Endothelial cell of umbilical vein (primary cell): ENCODE measurements around the gene C6orf132. TPM values are rescaled to one million over a fixed set of nuclear protein-coding genes. Genes with fewer than 3 reads are reported as not detected.

Experiments
- BruUV-seq: library from RNA; stranded (reverse); fragments of 400-500 nt; replicated peaks from 2 replicates; lab custom pipeline; 2021; lab: Mats Ljungman, UMichigan
- CTCF ChIA-PET: fragments of 300-600, 350-600 bp; sonication (Branson Sonifier 250); formaldehyde crosslinking; loops from one replicate; lab custom pipeline; 2021; ENCODE audit warnings: antibody characterized with exemption, inconsistent platforms; lab: Charles Lee
- POLR2A ChIA-PET: fragments of 300-600, 350-600 bp; sonication (Branson Sonifier 250); formaldehyde crosslinking; loops from one replicate; lab custom pipeline; 2021; ENCODE audit warnings: antibody characterized with exemption, inconsistent platforms; lab: Charles Lee
- DNase-seq: peaks from one replicate; pipeline ENCODE4 v3.0.0-alpha.2; 2011; ENCODE audit warnings: low read depth, low spot score
- FAIRE-seq: peaks from 2 replicates; lab custom pipeline; 2011; peaks lifted over from hg19 to GRCh38; lab: Jason Lieb, UNC
- H2AFZ ChIP-seq: 2 replicates; pipeline ENCODE4 v1.6.0; 2012; ENCODE audit warnings: low read depth, low read length, control low read depth, inconsistent platforms
- H3K27ac ChIP-seq: 2 replicates; pipeline ENCODE4 v1.5.1; 2011; ENCODE audit warnings: low read depth, mild to moderate bottlenecking, control low read depth, low read length, moderate library complexity; ENCODE audit not compliant: insufficient read depth
- H3K27me3 ChIP-seq, 2 experiments: 2 replicates each; pipeline versions ENCODE4 v1.6.0 to v1.6.1; 2011; ENCODE audit warnings: low read length in 2 of 2, mixed read lengths in 1 of 2; ENCODE audit not compliant: control insufficient read depth in 2 of 2, insufficient read depth in 2 of 2
- H3K36me3 ChIP-seq, 2 experiments: 2 replicates in 1 of 2; 3 replicates in 1 of 2; pipeline ENCODE4 v1.5.1; 2011; ENCODE audit warnings: low read length in 2 of 2, mild to moderate bottlenecking in 1 of 2, moderate library complexity in 1 of 2; ENCODE audit not compliant: control insufficient read depth in 2 of 2, insufficient read depth in 2 of 2; ENCODE audit errors: extremely low read depth in 1 of 2
- H3K4me1 ChIP-seq: 3 replicates; pipeline ENCODE4 v1.5.1; 2011; ENCODE audit warnings: mild to moderate bottlenecking, low read length; ENCODE audit not compliant: control insufficient read depth, insufficient read depth; ENCODE audit errors: extremely low read depth
- H3K4me2 ChIP-seq: 2 replicates; pipeline ENCODE4 v1.6.1; 2011; ENCODE audit warnings: low read length, control low read depth, mixed read lengths; ENCODE audit not compliant: insufficient read depth
- H3K4me3 ChIP-seq, 3 experiments: fragments of 200-600 bp in 1 of 3; sonication (generic), shearing (Covaris generic) in 1 of 3; replicated peaks in 1 of 3; 2 replicates each; pipeline ENCODE4 v1.5.1; 2011 to 2016; ENCODE audit warnings: control low read depth in 3 of 3, low read length in 3 of 3, mild to moderate bottlenecking in 2 of 3, inconsistent platforms in 1 of 3, low read depth in 1 of 3, moderate library complexity in 1 of 3; ENCODE audit not compliant: insufficient read depth in 1 of 3
- H3K79me2 ChIP-seq: 2 replicates; pipeline ENCODE4 v1.6.0; 2012; ENCODE audit warnings: low read length, inconsistent platforms; ENCODE audit not compliant: control insufficient read depth, insufficient read depth
- H3K9ac ChIP-seq: replicated peaks from 2 replicates; pipeline ENCODE3; 2011; ENCODE audit warnings: low read length, control low read depth; ENCODE audit not compliant: insufficient read depth; ENCODE audit errors: extremely low read depth
- H3K9me1 ChIP-seq: replicated peaks from 3 replicates; pipeline ENCODE4 v1.6.0; 2011; ENCODE audit warnings: mild to moderate bottlenecking, low read length; ENCODE audit not compliant: control insufficient read depth, insufficient read depth; ENCODE audit errors: extremely low read depth
- H3K9me3 ChIP-seq: replicated peaks from 2 replicates; pipeline ENCODE4 v1.5.1; 2012; ENCODE audit warnings: low read length, inconsistent platforms; ENCODE audit not compliant: control insufficient read depth, insufficient read depth
- H4K20me1 ChIP-seq: replicated peaks from 2 replicates; pipeline ENCODE3; 2011; ENCODE audit warnings: mild to moderate bottlenecking, low read length; ENCODE audit not compliant: control insufficient read depth, insufficient read depth; ENCODE audit errors: extremely low read depth
- EZH2 ChIP-seq: IDR thresholded peaks from 2 replicates; pipeline ENCODE4 v1.6.1; 2012; ENCODE audit warnings: borderline replicate concordance, low read depth, mild to moderate bottlenecking, moderate library complexity, low read length, inconsistent platforms; ENCODE audit not compliant: severe bottlenecking
- FOS ChIP-seq: IDR thresholded peaks from 2 replicates; pipeline ENCODE4 v1.6.1; 2011; ENCODE audit warnings: mild to moderate bottlenecking, low read length, moderate library complexity, borderline replicate concordance; ENCODE audit not compliant: insufficient read depth
- GATA2 ChIP-seq: IDR thresholded peaks from 2 replicates; pipeline ENCODE4 v1.7.0; 2011; ENCODE audit warnings: low read depth, mild to moderate bottlenecking, moderate library complexity, mixed read lengths, low read length; ENCODE audit not compliant: insufficient read length, insufficient read depth
- JUN ChIP-seq: IDR thresholded peaks from 2 replicates; pipeline ENCODE4 v1.6.1; 2011; ENCODE audit warnings: borderline replicate concordance, low read depth; ENCODE audit not compliant: insufficient read length, insufficient read depth
- MYC ChIP-seq: IDR thresholded peaks from one replicate; pipeline ENCODE4 v1.6.1; 2011; ENCODE audit warnings: mild to moderate bottlenecking, low read depth, low read length
- POLR2A ChIP-seq: IDR thresholded peaks from 2 replicates; pipeline ENCODE4 v1.6.1; 2012; ENCODE audit warnings: low read depth, mild to moderate bottlenecking, control low read depth, low read length
- POLR2AphosphoS5 ChIP-seq: IDR thresholded peaks from 2 replicates; pipeline ENCODE4 v1.6.1; 2012; ENCODE audit warnings: low read depth, mild to moderate bottlenecking, control low read depth, low read length, moderate library complexity; ENCODE audit not compliant: insufficient read depth
- dilution Hi-C: fragments of 300-500 bp; cut with MboI; formaldehyde crosslinking; loops from one replicate; pipeline ENCODE4 v1.15.0; 2019; ENCODE audit warnings: low sequenced_read_pairs; ENCODE audit not compliant: extremely low pct_ligation_motif_present
- intact Hi-C: fragments of 100-400 bp; cut with micrococcal nuclease; formaldehyde crosslinking; loops from one replicate; pipeline ENCODE4 v1.10.0; 2022
- polyA plus RNA-seq, 4 experiments: library from polyadenylated mRNA; depleted of rRNA in 3 of 4; stranded (reverse) in 3 of 4; unstranded in 1 of 4; fragments of >200 nt; gene quantifications; 2 replicates each; pipeline versions ENCODE4 v1.2.1 to v1.2.3, GENCODE V29; 2011 to 2012; ENCODE audit warnings: missing spikeins in 1 of 4
- total RNA-seq: library from RNA; stranded (reverse); gene quantifications from 2 replicates; pipeline ENCODE4 v1.2.3, GENCODE V29; 2021
- TF ChIP-seq, protein P1 (sequence below), 2 donors: IDR thresholded peaks; 1 replicate in 1 of 2; 2 replicates in 1 of 2; pipeline ENCODE4 v1.5.1; 2011; ENCODE audit warnings: low read length in 2 of 2, mild to moderate bottlenecking in 2 of 2, moderate library complexity in 2 of 2, control low read depth in 1 of 2, inconsistent platforms in 1 of 2, low read depth in 1 of 2; ENCODE audit not compliant: insufficient read depth in 1 of 2; ENCODE audit errors: extremely low read depth in 1 of 2
- TF ChIP-seq, protein P2 (sequence below): IDR thresholded peaks from 2 replicates; pipeline ENCODE4 v1.6.1; 2011; ENCODE audit not compliant: insufficient read depth, insufficient read length

C6orf132 gene
- total and polyA plus RNA-seq, 2 donors (not counting 3 experiments of a cell fraction or from before 2014, with no cell fraction given) = 0.15 to 0.71 TPM

DNA sequence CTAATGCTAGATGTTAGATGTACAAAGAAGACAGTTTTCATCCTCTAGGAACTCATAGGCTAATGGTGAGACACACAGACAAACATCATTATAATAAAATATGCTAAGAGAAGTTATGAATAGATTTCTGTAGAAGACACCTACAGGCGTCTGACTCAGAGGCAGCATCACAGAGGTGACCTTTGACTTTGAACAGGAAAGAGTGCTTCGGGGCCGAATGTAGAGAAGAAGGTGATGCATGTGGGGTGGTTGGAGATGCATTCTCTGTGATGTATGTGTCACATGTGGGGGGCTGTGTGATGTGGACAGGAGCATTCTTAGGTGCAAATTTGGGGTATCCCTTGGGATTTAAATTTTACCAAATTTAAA is 37.5 kb upstream of the C6orf132 start:
- peaks cover 2 to 7% of the 10 kb centered on the region in 2 experiments for H3K27me3 ChIP-seq
- BruUV-seq = no TSS peak
- H3K4me1 ChIP-seq = no peaks in the 10 kb centered on the region
- no peak overlapping the region for H3K9ac ChIP-seq
- H3K27ac ChIP-seq = no peak overlapping the region
- no peaks in the 10 kb centered on the region for H4K20me1 ChIP-seq
- TF ChIP-seq JUN (no peak), POLR2A (no peak), FOS (no peak), MYC (no peak), POLR2AphosphoS5 (no peak), GATA2 (no peak), EZH2 (no peak)
- TF ChIP-seq, protein P1, sequence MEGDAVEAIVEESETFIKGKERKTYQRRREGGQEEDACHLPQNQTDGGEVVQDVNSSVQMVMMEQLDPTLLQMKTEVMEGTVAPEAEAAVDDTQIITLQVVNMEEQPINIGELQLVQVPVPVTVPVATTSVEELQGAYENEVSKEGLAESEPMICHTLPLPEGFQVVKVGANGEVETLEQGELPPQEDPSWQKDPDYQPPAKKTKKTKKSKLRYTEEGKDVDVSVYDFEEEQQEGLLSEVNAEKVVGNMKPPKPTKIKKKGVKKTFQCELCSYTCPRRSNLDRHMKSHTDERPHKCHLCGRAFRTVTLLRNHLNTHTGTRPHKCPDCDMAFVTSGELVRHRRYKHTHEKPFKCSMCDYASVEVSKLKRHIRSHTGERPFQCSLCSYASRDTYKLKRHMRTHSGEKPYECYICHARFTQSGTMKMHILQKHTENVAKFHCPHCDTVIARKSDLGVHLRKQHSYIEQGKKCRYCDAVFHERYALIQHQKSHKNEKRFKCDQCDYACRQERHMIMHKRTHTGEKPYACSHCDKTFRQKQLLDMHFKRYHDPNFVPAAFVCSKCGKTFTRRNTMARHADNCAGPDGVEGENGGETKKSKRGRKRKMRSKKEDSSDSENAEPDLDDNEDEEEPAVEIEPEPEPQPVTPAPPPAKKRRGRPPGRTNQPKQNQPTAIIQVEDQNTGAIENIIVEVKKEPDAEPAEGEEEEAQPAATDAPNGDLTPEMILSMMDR (IDR thresholded peaks at IDR 0.05; ENCODE audit: extremely low read depth in 1 of 2, insufficient read depth in 1 of 2, low read depth in 1 of 2, low read length in 2 of 2) = no peak
- TF ChIP-seq, protein P2, sequence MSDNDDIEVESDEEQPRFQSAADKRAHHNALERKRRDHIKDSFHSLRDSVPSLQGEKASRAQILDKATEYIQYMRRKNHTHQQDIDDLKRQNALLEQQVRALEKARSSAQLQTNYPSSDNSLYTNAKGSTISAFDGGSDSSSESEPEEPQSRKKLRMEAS = no peak
- H3K9me3 ChIP-seq = no peaks in the 10 kb centered on the region
- no peak overlapping the region for H3K4me2 ChIP-seq
- no peaks in the 10 kb centered on the region for H3K36me3 ChIP-seq
- H3K79me2 ChIP-seq = no peaks in the 10 kb centered on the region
- intact Hi-C loops = no loop called here
- no peak overlapping the region for H2AFZ ChIP-seq
- H3K4me3 ChIP-seq = no peak overlapping the region
- dilution Hi-C loops = no loop called here
- ChIA-PET POLR2A (interaction anchor here (0.5 kb wide), 1 partner anchor 1190 kb away, joined by 3 read pairs; the partner anchor contains the start of gene ZNF318), CTCF (interaction anchor here (1.9 to 2.9 kb wide), 2 partner anchors 35 to 368 kb away, joined by 6 to 10 read pairs; no protein-coding TSS in a partner anchor)
- DNase-seq (no peak), FAIRE-seq (no peak)
- H3K9me1 ChIP-seq = no peaks in the 10 kb centered on the region
